Right cardiac atrium (tissue), 5 donors: Measurements from ENCODE around the gene PLXNA2. TPM values are rescaled to one million over a fixed set of nuclear protein-coding genes. Genes with fewer than 3 reads are reported as not detected.

Source experiments
- ATAC-seq, 2 donors: fragments of 200-7000 bp; cut with Tn5 transposase; one replicate each; pipeline versions ENCODE4 v1.8.0 to v1.9.1; 2020; ENCODE audit warnings: moderate library complexity in 2 of 2, mild to moderate bottlenecking in 1 of 2
- DNase-seq, 3 donors: peaks; one replicate each; pipeline ENCODE4 v3.0.0-alpha.2; 2020
- H3K27ac ChIP-seq: one replicate; pipeline ENCODE4 v1.5.1; 2013; ENCODE audit warnings: mild to moderate bottlenecking, low read length, control low read depth, moderate library complexity
- H3K27me3 ChIP-seq: one replicate; pipeline ENCODE4 v1.6.1; 2013; ENCODE audit not compliant: control insufficient read depth, insufficient read depth
- H3K4me1 ChIP-seq: one replicate; pipeline ENCODE4 v1.6.1; 2013; ENCODE audit warnings: low read length; ENCODE audit not compliant: control insufficient read depth, insufficient read depth
- H3K4me3 ChIP-seq: one replicate; pipeline ENCODE4 v1.5.1; 2013; ENCODE audit warnings: low read length, control low read depth
- H3K9me3 ChIP-seq: one replicate; pipeline ENCODE4 v1.6.1; 2013; ENCODE audit warnings: low read length; ENCODE audit not compliant: control insufficient read depth
- WGBS: extraction: QIAGEN DNeasy Blood & Tissue Kit; methylation state at CpG from one replicate; pipeline ENCODE4 v1.1.7; 2013; 5-methylcytosine and 5-hydroxymethylcytosine counted together
- intact Hi-C, 4 donors: fragments of 100-400 bp; cut with DNase I; formaldehyde crosslinking; loops; one replicate each; pipeline versions ENCODE4 v1.11.0 to v1.14.0; 2022 to 2023
- polyA plus RNA-seq: library from polyadenylated mRNA; stranded (reverse); fragments of 200-250 nt; gene quantifications from one replicate; pipeline ENCODE4 v1.2.3, GENCODE V29; 2013
- total RNA-seq, 4 donors: library from RNA; stranded (reverse); fragmentation: NEBNext Ultra II Directional; extraction: Animal tissue kit (Norgen Biotek cat#: 25700); gene quantifications; one replicate each; pipeline ENCODE4 v1.2.1, GENCODE V29; 2021
- donor health status: healthy with polysubstance abuse.
- donor health status: DM: no; HTN: yes; CAD: no.
- donor health status: DM: no; HTN: no; CAD: no.
- donor health status: DM: no; HTN: yes; CAD: no; lungs with severe emphysema.
- donor health status: DM: yes; HTN: yes; CAD: no.

Gene PLXNA2
- total and polyA plus RNA-seq, 5 donors: 7.3 to 26.6 (median 16.4) TPM

DNA sequence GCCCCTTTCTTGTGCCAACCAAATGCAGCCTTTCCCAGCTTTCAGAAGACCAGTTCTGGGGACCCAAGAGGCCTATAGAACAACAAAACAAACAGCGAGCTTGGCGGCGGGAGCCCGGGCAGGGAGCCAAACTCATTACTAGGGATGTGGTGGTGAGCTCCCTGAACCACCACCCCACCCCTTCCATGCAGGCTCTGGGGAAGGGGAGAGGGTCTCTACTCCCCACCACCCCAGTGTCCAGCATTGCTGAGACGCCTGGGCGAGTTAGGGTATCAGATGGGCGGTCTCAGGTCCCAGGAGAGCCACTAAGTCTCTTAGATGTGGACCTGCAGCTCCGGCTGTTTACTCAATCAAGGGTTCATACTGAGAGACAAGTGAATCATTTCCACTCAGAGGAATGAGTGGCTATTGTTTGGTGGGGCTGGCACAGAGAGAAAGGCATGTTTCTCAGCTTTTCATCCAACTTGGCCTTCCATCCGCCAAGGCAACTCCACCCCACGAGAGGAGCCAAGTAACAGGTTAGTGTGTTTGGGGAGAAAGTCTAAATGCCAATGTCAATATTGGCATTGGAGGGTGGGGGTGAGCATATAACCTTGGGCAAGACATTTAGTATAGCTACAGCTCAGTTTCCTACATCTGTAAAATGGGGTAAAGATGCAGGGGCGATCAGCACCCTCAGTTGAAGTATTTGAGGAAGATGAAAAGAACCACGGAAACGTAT lies 40.9 kb downstream of the PLXNA2 start:
- H3K4me1 ChIP-seq: peaks cover 30% of the 10 kb centered on the region
- DNase-seq (peak; percentile 66 to 89 (median 87)), ATAC-seq (peak; percentile 50 to 72)
- WGBS: 38% methylated on average over 13 of the region's 13 CpGs
- H3K9me3 ChIP-seq: no peaks in the 10 kb centered on the region
- H3K4me3 ChIP-seq: no peak overlapping the region
- intact Hi-C loops: loop anchor here in 1 of 4 donors (5.0 kb wide), 1 partner anchor 34 kb away; no protein-coding TSS in a partner anchor
- peak overlapping the region; percentile 92 for H3K27ac ChIP-seq
- no peaks in the 10 kb centered on the region for H3K27me3 ChIP-seq

DNA sequence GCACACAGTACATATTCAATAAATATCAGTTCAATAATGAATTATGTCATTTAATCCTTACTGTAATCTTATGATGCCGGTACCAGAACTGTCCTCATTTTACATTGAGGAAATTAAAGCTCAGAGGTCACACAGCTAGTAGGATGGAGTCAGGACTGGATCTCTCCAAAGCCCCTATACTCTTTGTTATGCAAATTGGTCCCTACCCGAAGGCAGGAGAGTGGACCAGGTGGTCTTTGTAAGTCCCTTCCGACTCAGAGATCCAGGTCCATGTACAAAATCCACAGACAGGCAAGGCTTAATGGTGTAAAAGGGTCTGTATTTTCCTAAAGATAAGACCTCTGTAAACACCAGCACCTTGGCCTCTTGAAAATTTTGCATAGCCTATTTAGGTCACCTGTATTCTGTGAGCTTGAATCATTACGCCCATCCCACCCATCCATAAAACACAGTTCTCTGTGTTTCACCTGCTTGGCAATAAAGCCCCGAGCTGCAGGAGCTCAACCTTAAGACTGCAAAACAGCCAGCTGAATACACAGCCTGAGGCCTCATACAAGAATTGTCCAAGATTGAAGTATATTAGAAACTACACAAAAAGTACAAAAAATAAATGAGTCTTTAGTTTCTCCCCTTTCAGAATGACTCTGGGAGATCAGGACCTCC lies 41.7 kb downstream of the PLXNA2 start:
- ATAC-seq: no peak
- intact Hi-C loops: loop anchor here in 1 of 4 donors (5.0 kb wide), 1 partner anchor 35 kb away; no protein-coding TSS in a partner anchor
- Histone ChIP-seq H3K4me3 (no peak overlapping the region), H3K4me1 (peaks cover 30% of the 10 kb centered on the region), H3K27ac (peak overlapping the region; percentile 92), H3K27me3 (no peaks in the 10 kb centered on the region), H3K9me3 (no peaks in the 10 kb centered on the region)
- 80% methylated on average over 5 of the region's 5 CpGs for WGBS
- DNase-seq: no peak

DNA sequence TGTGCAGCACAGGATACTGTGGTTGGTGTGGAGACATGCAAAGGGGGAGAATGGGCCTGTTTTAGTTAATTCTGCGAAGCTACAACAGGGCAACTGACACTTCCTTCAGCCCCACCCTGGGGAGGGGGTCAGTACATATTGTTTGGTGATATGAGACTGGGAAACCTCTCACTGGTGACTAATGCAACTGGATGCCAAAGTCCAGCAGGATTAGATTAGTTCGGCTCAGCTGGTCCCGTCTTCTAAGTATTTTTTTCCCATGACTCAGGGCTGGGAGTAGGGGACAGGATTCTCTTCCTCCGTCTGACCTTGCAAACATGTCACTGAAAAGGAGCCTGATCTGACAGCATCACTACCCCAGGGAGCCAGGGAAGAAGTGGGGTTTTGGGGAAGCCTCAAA lies 43.0 kb downstream of the PLXNA2 start:
- ATAC-seq (peak; percentile 83 to 84), DNase-seq (peak in 2 of 3 donors; percentile 75 to 83)
- intact Hi-C loops: loop anchor here in 1 of 4 donors (5.0 kb wide), 1 partner anchor 36 kb away; no protein-coding TSS in a partner anchor
- WGBS: 24% methylated on average over 4 of the region's 4 CpGs
- Histone ChIP-seq H3K27me3 (no peaks in the 10 kb centered on the region), H3K9me3 (no peaks in the 10 kb centered on the region), H3K4me3 (no peak overlapping the region), H3K4me1 (peaks cover 30% of the 10 kb centered on the region), H3K27ac (peak overlapping the region; percentile 79)

DNA sequence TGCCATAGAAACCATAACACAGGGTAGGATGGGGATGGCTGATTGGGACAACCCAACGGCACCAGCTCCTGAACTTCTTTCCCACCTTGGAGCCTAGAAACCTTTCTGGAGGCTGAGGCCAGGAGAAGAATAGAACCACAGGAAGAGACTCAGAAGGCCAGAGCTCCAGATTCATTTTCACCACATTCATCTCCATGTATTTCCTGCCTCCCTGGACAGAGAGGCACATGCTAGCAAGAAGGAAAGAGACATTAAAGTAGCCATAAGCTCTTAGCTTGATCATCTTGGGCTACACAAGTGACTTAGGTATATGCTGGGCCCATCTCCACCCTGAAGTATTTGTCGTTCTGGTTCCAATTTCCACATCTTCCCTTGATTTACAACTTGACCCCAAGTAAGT lies 44.1 kb downstream of the PLXNA2 start:
- Histone ChIP-seq H3K4me1 (peaks cover 26% of the 10 kb centered on the region), H3K4me3 (no peak overlapping the region), H3K27ac (no peak overlapping the region), H3K27me3 (no peaks in the 10 kb centered on the region), H3K9me3 (no peaks in the 10 kb centered on the region)
- ATAC-seq (no peak), DNase-seq (no peak)
- 96% methylated on average over 2 of the region's 2 CpGs for WGBS
- intact Hi-C loops: loop anchor here in 1 of 4 donors (5.0 kb wide), 1 partner anchor 37 kb away; no protein-coding TSS in a partner anchor

DNA sequence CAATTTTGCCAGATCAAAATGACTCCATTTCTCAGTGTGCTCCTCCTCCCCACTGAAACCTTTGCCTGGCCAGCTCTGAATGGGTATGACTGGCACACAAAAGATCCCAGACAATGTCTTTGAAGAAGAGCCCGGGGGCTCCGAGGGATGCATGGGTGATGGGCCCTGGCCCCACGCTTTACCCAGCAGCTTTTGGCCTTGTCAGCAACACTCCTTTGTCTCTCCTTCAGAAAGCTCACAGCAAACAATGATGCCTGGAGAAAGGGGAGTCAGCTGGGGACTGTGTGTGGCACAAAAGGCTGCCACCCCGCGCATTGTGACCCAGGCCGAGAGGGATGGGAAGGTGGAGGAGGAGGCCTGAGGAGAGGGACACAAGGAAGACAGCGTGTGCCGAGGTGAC lies 45.9 kb downstream of the PLXNA2 start:
- ATAC-seq (no peak), DNase-seq (no peak)
- Histone ChIP-seq H3K4me1 (peaks cover 11% of the 10 kb centered on the region), H3K9me3 (no peaks in the 10 kb centered on the region), H3K27me3 (no peaks in the 10 kb centered on the region), H3K27ac (no peak overlapping the region), H3K4me3 (no peak overlapping the region)
- WGBS: 95% methylated on average over 8 of the region's 8 CpGs
- intact Hi-C loops: no loop called here

DNA sequence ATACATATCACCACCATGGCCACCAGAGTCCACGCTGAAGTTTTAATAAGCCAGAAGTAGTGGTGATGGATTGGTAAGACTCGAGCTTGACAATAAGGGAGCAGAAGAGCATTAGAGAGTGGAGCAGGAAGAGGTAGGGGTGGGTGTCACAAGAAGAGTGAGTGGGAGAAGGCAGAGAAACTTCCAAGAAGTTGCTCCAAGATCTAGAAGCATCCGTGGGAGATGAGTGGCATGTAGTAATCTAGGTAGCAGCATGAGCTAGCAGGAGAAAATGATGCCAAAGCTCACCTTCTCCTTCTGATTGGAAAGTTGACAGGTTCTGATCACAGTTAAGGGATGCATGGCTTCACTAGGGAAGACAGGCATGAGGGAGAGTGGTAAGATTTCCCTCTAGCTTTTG lies 49.2 kb downstream of the PLXNA2 start:
- Histone ChIP-seq H3K4me1 (peaks cover 4% of the 10 kb centered on the region), H3K27ac (no peak overlapping the region), H3K27me3 (no peaks in the 10 kb centered on the region), H3K4me3 (no peak overlapping the region), H3K9me3 (no peaks in the 10 kb centered on the region)
- ATAC-seq (no peak), DNase-seq (no peak)
- intact Hi-C loops: no loop called here
- WGBS: 83% methylated on average over 3 of the region's 3 CpGs

DNA sequence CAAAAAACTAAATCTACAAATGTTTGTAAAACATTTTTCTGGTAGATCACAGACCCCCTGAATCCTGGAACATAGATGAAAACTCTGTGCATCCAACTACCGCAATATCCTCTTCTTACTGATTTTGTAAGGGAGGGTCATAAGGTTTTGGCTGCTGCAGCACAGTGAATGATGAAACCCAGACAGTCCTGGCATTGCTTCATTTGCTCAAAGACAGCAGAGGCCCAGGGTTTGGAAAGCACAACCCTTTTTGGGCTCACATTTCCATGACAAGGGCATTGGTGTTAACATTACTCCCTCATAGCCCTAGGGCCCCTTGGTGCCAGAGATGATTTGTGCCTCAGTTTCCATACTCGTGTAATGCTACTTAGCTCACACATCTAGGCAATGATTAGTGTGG lies 51.2 kb downstream of the PLXNA2 start:
- Histone ChIP-seq H3K4me1 (peaks cover 4% of the 10 kb centered on the region), H3K27ac (peak overlapping the region; percentile 6), H3K27me3 (no peaks in the 10 kb centered on the region), H3K4me3 (no peak overlapping the region), H3K9me3 (no peaks in the 10 kb centered on the region)
- DNase-seq: no peak
- 61% methylated on average over 2 of the region's 2 CpGs for WGBS
- intact Hi-C loops: no loop called here
- ATAC-seq: peak; percentile 63 to 73

DNA sequence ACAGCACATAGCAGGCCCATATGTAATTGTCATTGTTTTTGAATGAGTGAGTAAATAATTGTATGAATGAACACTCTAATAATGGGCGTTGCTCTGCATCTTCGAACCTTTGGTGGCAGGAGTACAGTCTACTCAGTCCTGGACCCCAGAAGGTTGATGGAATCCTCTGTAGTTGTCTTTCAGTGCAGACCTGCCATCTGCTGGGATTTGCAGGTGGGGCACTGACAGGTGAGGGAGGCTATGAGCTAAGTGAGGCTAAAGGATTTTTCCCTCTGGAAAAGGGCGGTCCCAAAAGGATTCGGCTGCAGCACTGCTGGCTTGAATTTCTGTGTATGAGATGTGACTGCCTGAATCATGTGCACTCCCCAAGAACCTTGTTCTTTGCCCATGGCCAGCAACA lies 53.4 kb downstream of the PLXNA2 start:
- Histone ChIP-seq H3K27me3 (no peaks in the 10 kb centered on the region), H3K27ac (no peak overlapping the region), H3K4me3 (no peak overlapping the region), H3K9me3 (no peaks in the 10 kb centered on the region), H3K4me1 (peaks cover 5% of the 10 kb centered on the region)
- intact Hi-C loops: no loop called here
- DNase-seq (no peak), ATAC-seq (no peak)
- 88% methylated on average over 4 of the region's 4 CpGs for WGBS

DNA sequence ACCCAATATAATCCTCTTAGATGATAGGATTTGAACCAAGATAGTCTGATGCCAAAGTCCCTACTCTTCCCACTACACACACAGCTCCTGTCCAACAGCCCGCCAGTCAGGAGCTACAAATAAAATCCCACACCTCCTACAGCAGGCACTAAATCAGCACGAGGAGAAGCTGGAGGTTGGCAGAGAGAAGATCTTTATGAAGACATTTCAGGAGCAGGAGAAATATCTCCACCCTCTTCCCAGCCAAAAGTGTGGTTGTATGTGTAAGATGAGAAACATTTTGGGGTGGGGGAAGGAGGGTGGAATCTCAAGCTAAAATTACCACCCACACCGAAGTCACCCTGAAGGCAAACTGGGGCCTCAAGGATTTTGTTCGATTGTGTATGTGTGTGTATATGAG lies 54.5 kb downstream of the PLXNA2 start:
- no peak for ATAC-seq
- Histone ChIP-seq H3K4me3 (no peak overlapping the region), H3K9me3 (no peaks in the 10 kb centered on the region), H3K27me3 (no peaks in the 10 kb centered on the region), H3K27ac (no peak overlapping the region), H3K4me1 (peaks cover 8% of the 10 kb centered on the region)
- intact Hi-C loops: no loop called here
- no peak for DNase-seq
- WGBS: 86% methylated on average over 4 of the region's 4 CpGs

DNA sequence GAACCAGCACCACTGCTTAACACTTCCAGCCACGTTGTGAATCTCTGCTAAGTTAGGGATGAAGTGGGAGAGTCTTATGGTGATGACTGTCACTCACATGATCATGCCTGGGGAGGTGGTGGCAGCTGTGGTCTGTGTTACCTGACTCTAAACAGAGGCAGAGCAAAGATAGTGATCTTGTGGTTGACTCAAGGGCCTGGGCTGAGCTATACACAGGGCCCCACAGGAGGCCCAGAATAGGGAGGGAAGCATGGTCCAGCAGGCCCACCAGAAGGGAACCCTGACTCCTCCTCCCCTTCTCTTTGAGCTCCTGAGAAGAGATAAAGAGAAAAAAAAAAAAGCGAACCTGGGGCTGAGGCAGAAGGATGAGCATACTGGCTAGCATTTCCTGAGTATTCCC lies 55.0 kb downstream of the PLXNA2 start:
- WGBS: 63% methylated on average over 2 of the region's 2 CpGs
- peaks cover 10% of the 10 kb centered on the region for H3K4me1 ChIP-seq
- intact Hi-C loops: no loop called here
- no peaks in the 10 kb centered on the region for H3K27me3 ChIP-seq
- DNase-seq (no peak), ATAC-seq (no peak)
- H3K9me3 ChIP-seq: no peaks in the 10 kb centered on the region
- no peak overlapping the region for H3K4me3 ChIP-seq
- H3K27ac ChIP-seq: no peak overlapping the region

DNA sequence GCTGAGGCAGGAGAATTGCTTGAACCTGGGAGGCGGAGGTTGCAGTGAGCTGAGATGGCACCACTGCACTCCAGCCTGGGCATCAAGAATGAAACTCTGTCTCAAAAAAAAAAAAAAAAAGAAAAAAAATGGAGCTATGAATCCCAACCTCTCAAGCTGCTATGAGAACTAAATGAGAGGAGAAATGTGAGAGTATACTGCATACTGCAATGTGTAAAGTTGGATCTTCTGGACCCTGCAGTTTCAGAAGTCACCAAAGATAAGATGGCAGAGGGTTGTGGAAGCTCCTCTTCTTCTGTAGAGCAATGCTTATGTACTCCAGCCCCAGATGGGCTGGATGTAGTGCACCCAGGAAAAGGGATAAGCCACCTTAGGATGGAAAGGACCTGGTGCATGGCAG lies 55.6 kb downstream of the PLXNA2 start:
- DNase-seq: no peak
- peaks cover 10% of the 10 kb centered on the region for H3K4me1 ChIP-seq
- intact Hi-C loops: no loop called here
- no peaks in the 10 kb centered on the region for H3K27me3 ChIP-seq
- H3K4me3 ChIP-seq: no peak overlapping the region
- 100% methylated on average over 1 of the region's 1 CpG for WGBS
- no peaks in the 10 kb centered on the region for H3K9me3 ChIP-seq
- no peak overlapping the region for H3K27ac ChIP-seq
- no peak for ATAC-seq
